DOHH2 (cell line): ENCODE results near the gene ELF5.

Experiments used
- H3F3A ChIP-seq: fragments of 200-600 bp; sonication (generic), shearing (Covaris generic); 2 replicates; pipeline ENCODE4 v1.6.0; 2016; ENCODE audit warnings: antibody characterized with exemption, mild to moderate bottlenecking; ENCODE audit not compliant: control insufficient read depth, insufficient read depth
- H3K27ac ChIP-seq: fragments of 200-600 bp; sonication (generic); 2 replicates; pipeline ENCODE4 v1.5.1; 2014; ENCODE audit warnings: low read depth, mild to moderate bottlenecking, low read length, moderate library complexity
- H3K27me3 ChIP-seq: fragments of 200-600 bp; sonication (generic); 2 replicates; pipeline ENCODE4 v1.6.1; 2014; ENCODE audit warnings: mild to moderate bottlenecking, low read length, mixed read lengths; ENCODE audit not compliant: control insufficient read depth
- H3K36me3 ChIP-seq: fragments of 200-600 bp; sonication (generic); 2 replicates; pipeline ENCODE4 v1.6.1; 2014; ENCODE audit warnings: mild to moderate bottlenecking, low read length, moderate library complexity, mixed read lengths; ENCODE audit not compliant: control insufficient read depth
- H3K4me1 ChIP-seq: fragments of 200-600 bp; sonication (generic); 2 replicates; pipeline ENCODE4 v1.6.1; 2014; ENCODE audit warnings: mild to moderate bottlenecking, low read length, mixed read lengths; ENCODE audit not compliant: control insufficient read depth
- H3K4me2 ChIP-seq: fragments of 200-600 bp; sonication (generic); 2 replicates; pipeline ENCODE4 v1.6.0; 2014; ENCODE audit warnings: mild to moderate bottlenecking, low read length, moderate library complexity
- H3K4me3 ChIP-seq: fragments of 200-600 bp; sonication (generic); 2 replicates; pipeline ENCODE4 v1.5.1; 2014; ENCODE audit warnings: mild to moderate bottlenecking, low read length, mixed read lengths
- H3K79me2 ChIP-seq: fragments of 200-600 bp; sonication (generic); 2 replicates; pipeline ENCODE4 v1.6.1; 2014; ENCODE audit warnings: mild to moderate bottlenecking, low read length, mixed read lengths; ENCODE audit not compliant: control insufficient read depth
- H3K9me2 ChIP-seq: fragments of 200-600 bp; sonication (generic); replicated peaks from 2 replicates; pipeline ENCODE4 v1.6.1; 2014; ENCODE audit warnings: mild to moderate bottlenecking, low read length, mixed read lengths; ENCODE audit not compliant: control insufficient read depth
- H3K9me3 ChIP-seq: fragments of 200-600 bp; sonication (generic); 2 replicates; pipeline ENCODE4 v1.6.1; 2014; ENCODE audit warnings: antibody characterized with exemption, low read length, mixed read lengths; ENCODE audit not compliant: control insufficient read depth, insufficient read depth
- H4K20me1 ChIP-seq: fragments of 200-600 bp; sonication (generic); 2 replicates; pipeline ENCODE4 v1.6.0; 2014; ENCODE audit warnings: low read depth, mild to moderate bottlenecking, antibody characterized with exemption, low read length, moderate library complexity; ENCODE audit not compliant: control insufficient read depth, insufficient read depth
- EZH2phosphoT487 ChIP-seq: fragments of 200-600 bp; sonication (generic); IDR thresholded peaks from 2 replicates; pipeline ENCODE4 v1.6.1; 2017; ENCODE audit warnings: borderline replicate concordance, mild to moderate bottlenecking, antibody characterized with exemption, low read length, moderate library complexity, mixed read lengths
- TF ChIP-seq, protein P1 (sequence below): fragments of 200-600 bp; sonication (generic); IDR thresholded peaks from one replicate; pipeline ENCODE4 v1.5.1; 2014; ENCODE audit warnings: antibody characterized with exemption, mild to moderate bottlenecking, low read depth, low read length; ENCODE audit not compliant: poor library complexity, severe bottlenecking

ELF5 gene

GRCh38 chr11:34458525-34458924, 55.1 kb downstream of the ELF5 start:
- TF ChIP-seq, protein P1, sequence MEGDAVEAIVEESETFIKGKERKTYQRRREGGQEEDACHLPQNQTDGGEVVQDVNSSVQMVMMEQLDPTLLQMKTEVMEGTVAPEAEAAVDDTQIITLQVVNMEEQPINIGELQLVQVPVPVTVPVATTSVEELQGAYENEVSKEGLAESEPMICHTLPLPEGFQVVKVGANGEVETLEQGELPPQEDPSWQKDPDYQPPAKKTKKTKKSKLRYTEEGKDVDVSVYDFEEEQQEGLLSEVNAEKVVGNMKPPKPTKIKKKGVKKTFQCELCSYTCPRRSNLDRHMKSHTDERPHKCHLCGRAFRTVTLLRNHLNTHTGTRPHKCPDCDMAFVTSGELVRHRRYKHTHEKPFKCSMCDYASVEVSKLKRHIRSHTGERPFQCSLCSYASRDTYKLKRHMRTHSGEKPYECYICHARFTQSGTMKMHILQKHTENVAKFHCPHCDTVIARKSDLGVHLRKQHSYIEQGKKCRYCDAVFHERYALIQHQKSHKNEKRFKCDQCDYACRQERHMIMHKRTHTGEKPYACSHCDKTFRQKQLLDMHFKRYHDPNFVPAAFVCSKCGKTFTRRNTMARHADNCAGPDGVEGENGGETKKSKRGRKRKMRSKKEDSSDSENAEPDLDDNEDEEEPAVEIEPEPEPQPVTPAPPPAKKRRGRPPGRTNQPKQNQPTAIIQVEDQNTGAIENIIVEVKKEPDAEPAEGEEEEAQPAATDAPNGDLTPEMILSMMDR, result no peak
- no peak for TF ChIP-seq EZH2phosphoT487
- no peaks in the 10 kb centered on the region for H3K4me1 ChIP-seq
- H3F3A ChIP-seq, result no peaks in the 10 kb centered on the region
- H3K9me3 ChIP-seq, result no peaks in the 10 kb centered on the region
- no peak overlapping the region for H3K27ac ChIP-seq
- no peak overlapping the region for H3K4me2 ChIP-seq
- no peaks in the 10 kb centered on the region for H3K79me2 ChIP-seq
- H3K36me3 ChIP-seq, result peaks cover 3% of the 10 kb centered on the region; the same call in 1 of the 2 replicates
- H3K27me3 ChIP-seq, result no peaks in the 10 kb centered on the region
- no peaks in the 10 kb centered on the region for H4K20me1 ChIP-seq
- H3K9me2 ChIP-seq, result no peaks in the 10 kb centered on the region
- H3K4me3 ChIP-seq, result no peak overlapping the region

DNA sequence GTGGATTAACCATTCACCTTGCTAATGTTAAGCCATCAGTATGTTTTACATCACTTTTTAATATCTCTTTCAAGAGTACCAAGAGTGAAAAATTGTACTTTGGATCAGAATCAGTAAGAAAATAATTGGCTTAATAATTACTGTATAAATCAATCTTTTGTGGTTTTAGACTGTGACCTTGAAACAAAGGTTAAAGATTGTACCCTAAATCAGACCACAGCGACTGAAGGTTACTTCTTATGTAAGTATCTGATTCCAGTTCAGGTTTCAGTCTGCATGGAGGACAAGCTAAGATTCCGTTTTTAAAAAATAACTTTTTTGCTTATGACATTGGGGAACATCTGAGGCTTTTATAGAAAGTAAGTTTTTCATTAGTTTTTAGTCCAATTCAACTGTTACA, 56.0 kb downstream of the ELF5 start:
- Histone ChIP-seq H3K9me3 (no peaks in the 10 kb centered on the region), H3K27ac (no peak overlapping the region), H3K79me2 (no peaks in the 10 kb centered on the region), H3K9me2 (no peaks in the 10 kb centered on the region), H3K4me1 (no peaks in the 10 kb centered on the region), H3K27me3 (no peaks in the 10 kb centered on the region), H3K4me3 (no peak overlapping the region), H3K4me2 (no peak overlapping the region), H4K20me1 (no peaks in the 10 kb centered on the region), H3F3A (no peaks in the 10 kb centered on the region), H3K36me3 (peaks cover 3% of the 10 kb centered on the region; the same call in 1 of the 2 replicates)
- no peak for TF ChIP-seq EZH2phosphoT487
- TF ChIP-seq, protein P1, result no peak

DNA sequence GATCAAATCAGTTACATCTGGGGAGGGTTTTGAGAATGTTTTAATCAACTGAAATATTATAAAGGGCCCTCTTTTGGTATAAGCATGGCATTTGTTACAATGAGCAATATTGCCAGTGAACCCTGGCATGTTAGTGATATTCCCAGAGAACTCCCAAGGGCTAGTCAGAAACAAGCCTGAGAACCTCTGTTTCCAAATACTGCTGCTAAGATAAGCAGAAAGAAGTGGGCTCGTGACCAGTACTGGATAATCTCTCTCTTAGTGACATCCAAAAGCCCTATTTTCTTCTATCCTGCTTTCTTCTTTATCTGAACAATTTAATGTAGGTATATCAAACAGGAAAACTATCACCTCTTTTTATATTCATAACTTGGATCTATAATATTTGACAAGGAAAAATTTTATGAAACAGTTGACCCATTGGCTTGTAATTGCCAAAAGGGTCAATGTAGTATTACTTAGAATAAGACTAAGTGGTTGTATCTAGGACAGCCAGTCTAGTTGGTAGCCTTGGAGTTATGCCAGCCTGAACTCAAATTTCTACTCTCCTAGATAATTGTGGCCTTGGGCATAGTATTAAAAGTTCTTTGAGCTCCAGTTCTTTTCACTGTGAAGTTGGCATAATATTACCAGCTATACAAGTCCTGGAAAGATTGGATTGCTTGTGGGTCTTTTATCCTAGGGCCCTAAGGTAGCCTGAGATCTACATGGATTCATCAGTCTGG, 59.1 kb downstream of the ELF5 start:
- no peaks in the 10 kb centered on the region for H4K20me1 ChIP-seq
- no peak overlapping the region for H3K27ac ChIP-seq
- no peak overlapping the region for H3K4me3 ChIP-seq
- TF ChIP-seq EZH2phosphoT487, result no peak
- TF ChIP-seq, protein P1, result no peak
- no peaks in the 10 kb centered on the region for H3F3A ChIP-seq
- H3K4me2 ChIP-seq, result no peak overlapping the region
- H3K36me3 ChIP-seq, result peaks cover 11% of the 10 kb centered on the region; the same call in 1 of the 2 replicates
- no peaks in the 10 kb centered on the region for H3K79me2 ChIP-seq
- H3K4me1 ChIP-seq, result no peaks in the 10 kb centered on the region
- H3K9me3 ChIP-seq, result no peaks in the 10 kb centered on the region
- no peaks in the 10 kb centered on the region for H3K9me2 ChIP-seq
- no peaks in the 10 kb centered on the region for H3K27me3 ChIP-seq
